Panc1 (cell line): ENCODE measurements around the gene ARL8A.

Experiments used
- POLR2AphosphoS5 ChIP-seq: IDR thresholded peaks from 2 replicates; pipeline ENCODE4 v1.6.1; 2012; ENCODE audit warnings: mild to moderate bottlenecking, low read depth, low read length, moderate library complexity
- TF ChIP-seq, protein P1 (sequence below): fragments of 450-650 bp; IDR thresholded peaks from 2 replicates; pipeline ENCODE4 v1.5.1; 2017; ENCODE audit warnings: mild to moderate bottlenecking
- TF ChIP-seq, protein P2 (sequence below), 2 experiments: IDR thresholded peaks; 2 replicates each; pipeline ENCODE4 v1.6.1; 2011 to 2012; ENCODE audit warnings: low read depth in 2 of 2, control low read depth in 1 of 2, low read length in 1 of 2, mild to moderate bottlenecking in 1 of 2, moderate library complexity in 1 of 2; ENCODE audit not compliant: insufficient read depth in 1 of 2

DNA sequence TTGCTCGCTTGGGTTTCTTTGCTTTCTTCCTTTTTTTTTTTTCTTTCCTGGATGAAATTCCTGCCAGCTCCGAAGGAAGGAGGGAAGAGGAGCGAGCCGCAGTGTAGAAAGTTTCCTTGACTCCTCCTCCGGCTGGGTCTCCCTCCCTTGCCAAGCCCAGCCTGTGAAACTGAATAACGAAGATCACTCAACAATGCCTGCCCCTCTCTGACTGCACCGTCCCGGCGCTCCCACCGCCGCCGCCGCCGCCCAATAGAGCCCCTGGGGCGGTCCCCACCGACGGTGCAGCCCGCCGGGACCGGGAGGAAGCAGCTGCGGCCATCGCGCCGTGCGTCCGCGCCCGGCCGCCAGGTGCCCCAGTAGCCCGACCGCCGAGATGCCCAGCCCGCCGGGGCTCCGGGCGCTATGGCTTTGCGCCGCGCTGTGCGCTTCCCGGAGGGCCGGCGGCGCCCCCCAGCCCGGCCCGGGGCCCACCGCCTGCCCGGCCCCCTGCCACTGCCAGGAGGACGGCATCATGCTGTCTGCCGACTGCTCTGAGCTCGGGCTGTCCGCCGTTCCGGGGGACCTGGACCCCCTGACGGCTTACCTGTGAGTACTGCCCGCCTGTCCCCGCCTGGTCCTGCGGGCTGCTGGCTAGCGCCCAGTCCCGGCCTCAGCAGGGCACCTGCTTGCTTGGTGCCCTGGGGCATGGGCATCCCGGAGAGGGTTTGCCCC, 49.2 kb upstream of the ARL8A start, which contains the start of gene LGR6:
- TF ChIP-seq, protein P1, sequence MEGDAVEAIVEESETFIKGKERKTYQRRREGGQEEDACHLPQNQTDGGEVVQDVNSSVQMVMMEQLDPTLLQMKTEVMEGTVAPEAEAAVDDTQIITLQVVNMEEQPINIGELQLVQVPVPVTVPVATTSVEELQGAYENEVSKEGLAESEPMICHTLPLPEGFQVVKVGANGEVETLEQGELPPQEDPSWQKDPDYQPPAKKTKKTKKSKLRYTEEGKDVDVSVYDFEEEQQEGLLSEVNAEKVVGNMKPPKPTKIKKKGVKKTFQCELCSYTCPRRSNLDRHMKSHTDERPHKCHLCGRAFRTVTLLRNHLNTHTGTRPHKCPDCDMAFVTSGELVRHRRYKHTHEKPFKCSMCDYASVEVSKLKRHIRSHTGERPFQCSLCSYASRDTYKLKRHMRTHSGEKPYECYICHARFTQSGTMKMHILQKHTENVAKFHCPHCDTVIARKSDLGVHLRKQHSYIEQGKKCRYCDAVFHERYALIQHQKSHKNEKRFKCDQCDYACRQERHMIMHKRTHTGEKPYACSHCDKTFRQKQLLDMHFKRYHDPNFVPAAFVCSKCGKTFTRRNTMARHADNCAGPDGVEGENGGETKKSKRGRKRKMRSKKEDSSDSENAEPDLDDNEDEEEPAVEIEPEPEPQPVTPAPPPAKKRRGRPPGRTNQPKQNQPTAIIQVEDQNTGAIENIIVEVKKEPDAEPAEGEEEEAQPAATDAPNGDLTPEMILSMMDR: no peak
- TF ChIP-seq, protein P2, sequence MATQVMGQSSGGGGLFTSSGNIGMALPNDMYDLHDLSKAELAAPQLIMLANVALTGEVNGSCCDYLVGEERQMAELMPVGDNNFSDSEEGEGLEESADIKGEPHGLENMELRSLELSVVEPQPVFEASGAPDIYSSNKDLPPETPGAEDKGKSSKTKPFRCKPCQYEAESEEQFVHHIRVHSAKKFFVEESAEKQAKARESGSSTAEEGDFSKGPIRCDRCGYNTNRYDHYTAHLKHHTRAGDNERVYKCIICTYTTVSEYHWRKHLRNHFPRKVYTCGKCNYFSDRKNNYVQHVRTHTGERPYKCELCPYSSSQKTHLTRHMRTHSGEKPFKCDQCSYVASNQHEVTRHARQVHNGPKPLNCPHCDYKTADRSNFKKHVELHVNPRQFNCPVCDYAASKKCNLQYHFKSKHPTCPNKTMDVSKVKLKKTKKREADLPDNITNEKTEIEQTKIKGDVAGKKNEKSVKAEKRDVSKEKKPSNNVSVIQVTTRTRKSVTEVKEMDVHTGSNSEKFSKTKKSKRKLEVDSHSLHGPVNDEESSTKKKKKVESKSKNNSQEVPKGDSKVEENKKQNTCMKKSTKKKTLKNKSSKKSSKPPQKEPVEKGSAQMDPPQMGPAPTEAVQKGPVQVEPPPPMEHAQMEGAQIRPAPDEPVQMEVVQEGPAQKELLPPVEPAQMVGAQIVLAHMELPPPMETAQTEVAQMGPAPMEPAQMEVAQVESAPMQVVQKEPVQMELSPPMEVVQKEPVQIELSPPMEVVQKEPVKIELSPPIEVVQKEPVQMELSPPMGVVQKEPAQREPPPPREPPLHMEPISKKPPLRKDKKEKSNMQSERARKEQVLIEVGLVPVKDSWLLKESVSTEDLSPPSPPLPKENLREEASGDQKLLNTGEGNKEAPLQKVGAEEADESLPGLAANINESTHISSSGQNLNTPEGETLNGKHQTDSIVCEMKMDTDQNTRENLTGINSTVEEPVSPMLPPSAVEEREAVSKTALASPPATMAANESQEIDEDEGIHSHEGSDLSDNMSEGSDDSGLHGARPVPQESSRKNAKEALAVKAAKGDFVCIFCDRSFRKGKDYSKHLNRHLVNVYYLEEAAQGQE (IDR thresholded peaks at IDR 0.05; ENCODE audit: insufficient read depth in 1 of 2, low read depth in 2 of 2, low read length in 1 of 2): no peak
- no peak for TF ChIP-seq POLR2AphosphoS5
